Astrocyte (in vitro differentiated cells and primary cell): ENCODE measurements around the gene TRAPPC10. TPM values are rescaled to one million over a fixed set of nuclear protein-coding genes. Genes with fewer than 3 reads are reported as not detected.

Experiments used
- DNase-seq: peaks from one replicate; pipeline ENCODE4 v3.0.0-alpha.2; 2010; ENCODE audit warnings: low read depth
- FAIRE-seq: peaks from 2 replicates; lab custom pipeline; 2011; peaks lifted over from hg19 to GRCh38; lab: Jason Lieb, UNC
- H2AFZ ChIP-seq: 2 replicates; pipeline ENCODE4 v1.6.0; 2012; ENCODE audit warnings: low read depth, low read length, inconsistent platforms
- H3K27ac ChIP-seq: 2 replicates; pipeline ENCODE4 v1.5.1; 2011; ENCODE audit warnings: low read depth, low read length, inconsistent platforms
- H3K27me3 ChIP-seq: 2 replicates; pipeline ENCODE4 v1.6.0; 2011; ENCODE audit warnings: low read length, inconsistent platforms; ENCODE audit not compliant: insufficient read depth
- H3K36me3 ChIP-seq: 2 replicates; pipeline ENCODE4 v1.5.1; 2011; ENCODE audit warnings: low read length, inconsistent platforms; ENCODE audit not compliant: insufficient read depth
- H3K4me1 ChIP-seq: 2 replicates; pipeline ENCODE4 v1.5.1; 2011; ENCODE audit warnings: low read length, inconsistent platforms; ENCODE audit not compliant: insufficient read depth
- H3K4me2 ChIP-seq: 2 replicates; pipeline ENCODE4 v1.6.0; 2012; ENCODE audit warnings: low read length, inconsistent platforms
- H3K4me3 ChIP-seq: 2 replicates; pipeline ENCODE4 v1.5.1; 2011; ENCODE audit warnings: low read depth, mild to moderate bottlenecking, low read length, inconsistent platforms; ENCODE audit not compliant: insufficient read depth
- H3K79me2 ChIP-seq: 2 replicates; pipeline ENCODE4 v1.6.0; 2012; ENCODE audit warnings: mild to moderate bottlenecking, low read length, inconsistent platforms; ENCODE audit not compliant: insufficient read depth
- H3K9ac ChIP-seq: 2 replicates; pipeline ENCODE4 v1.6.0; 2012; ENCODE audit warnings: mild to moderate bottlenecking, low read length, inconsistent platforms
- H3K9me3 ChIP-seq: 2 replicates; pipeline ENCODE4 v1.5.1; 2012; ENCODE audit warnings: low read depth, mild to moderate bottlenecking, low read length, inconsistent platforms; ENCODE audit not compliant: insufficient read depth
- H4K20me1 ChIP-seq: 2 replicates; pipeline ENCODE4 v1.6.0; 2012; ENCODE audit warnings: low read length, inconsistent platforms; ENCODE audit not compliant: insufficient read depth
- H3K27ac Mint-ChIP-seq: one replicate; pipeline ENCODE4 v1.8.0; 2021; ENCODE audit warnings: mild to moderate bottlenecking, mixed read lengths; ENCODE audit not compliant: unreplicated experiment
- H3K27me3 Mint-ChIP-seq: one replicate; pipeline ENCODE4 v1.8.0; 2021; ENCODE audit warnings: low read depth, mixed read lengths; ENCODE audit not compliant: unreplicated experiment
- H3K36me3 Mint-ChIP-seq: one replicate; pipeline ENCODE4 v1.8.0; 2021; ENCODE audit warnings: low read depth, mixed read lengths; ENCODE audit not compliant: unreplicated experiment
- H3K4me1 Mint-ChIP-seq: one replicate; pipeline ENCODE4 v1.8.0; 2021; ENCODE audit warnings: low read depth, mixed read lengths; ENCODE audit not compliant: unreplicated experiment
- H3K4me3 Mint-ChIP-seq: one replicate; pipeline ENCODE4 v1.8.0; 2021; ENCODE audit warnings: mild to moderate bottlenecking, moderate library complexity, mixed read lengths; ENCODE audit not compliant: unreplicated experiment
- H3K9me3 Mint-ChIP-seq: one replicate; pipeline ENCODE4 v1.8.0; 2021; ENCODE audit warnings: mild to moderate bottlenecking, mixed read lengths; ENCODE audit not compliant: unreplicated experiment
- EZH2 ChIP-seq: IDR thresholded peaks from 2 replicates; pipeline ENCODE4 v1.6.1; 2012; ENCODE audit warnings: mild to moderate bottlenecking, low read length, inconsistent platforms; ENCODE audit not compliant: insufficient read depth
- total RNA-seq: library from RNA; stranded (reverse); gene quantifications from 2 replicates; pipeline ENCODE4 v1.2.1, GENCODE V29; 2021
- TF ChIP-seq, protein P1 (sequence below): IDR thresholded peaks from 2 replicates; pipeline ENCODE4 v1.5.1; 2011; ENCODE audit warnings: low read depth, mild to moderate bottlenecking, inconsistent platforms, low read length, moderate library complexity; ENCODE audit not compliant: insufficient read depth

Gene TRAPPC10
- total RNA-seq, 1 donor from 2014 or later = 45.7 TPM

DNA sequence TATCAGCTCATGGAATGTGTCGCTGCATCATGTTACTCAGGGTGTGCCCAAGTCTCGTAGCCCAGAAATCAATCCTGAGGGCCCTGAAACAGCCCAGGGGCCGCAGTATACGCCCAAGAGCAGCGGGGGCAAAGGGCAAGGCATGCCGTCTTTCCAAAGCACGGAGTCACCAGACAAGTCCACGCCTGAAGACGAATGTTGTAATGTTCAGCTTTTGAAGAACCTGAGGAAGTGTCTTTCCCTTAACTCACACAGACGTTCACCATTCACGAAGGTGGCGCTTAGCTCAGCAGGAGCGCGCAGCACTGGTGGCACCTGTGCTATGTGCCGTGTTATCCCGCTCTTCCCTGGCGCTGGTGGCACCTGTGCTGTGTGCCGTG lies 76.3 kb downstream of the TRAPPC10 start:
- Histone ChIP-seq H3K27me3 (no peaks in the 10 kb centered on the region), H4K20me1 (peaks cover 65% of the 10 kb centered on the region), H3K79me2 (peaks cover 4% of the 10 kb centered on the region), H3K36me3 (peaks cover 32% of the 10 kb centered on the region), H3K4me2 (no peak overlapping the region), H2AFZ (no peak overlapping the region), H3K27ac (no peak overlapping the region), H3K4me1 (no peaks in the 10 kb centered on the region), H3K9me3 (no peaks in the 10 kb centered on the region), H3K9ac (no peak overlapping the region), H3K4me3 (no peak overlapping the region)
- H3K27me3 Mint-ChIP-seq = no peaks in the 10 kb centered on the region
- DNase-seq (no peak), FAIRE-seq (no peak)
- peaks cover 13% of the 10 kb centered on the region for H3K36me3 Mint-ChIP-seq
- H3K27ac Mint-ChIP-seq = no peak overlapping the region
- H3K9me3 Mint-ChIP-seq = no peaks in the 10 kb centered on the region
- H3K4me3 Mint-ChIP-seq = no peak overlapping the region
- TF ChIP-seq, protein P1, sequence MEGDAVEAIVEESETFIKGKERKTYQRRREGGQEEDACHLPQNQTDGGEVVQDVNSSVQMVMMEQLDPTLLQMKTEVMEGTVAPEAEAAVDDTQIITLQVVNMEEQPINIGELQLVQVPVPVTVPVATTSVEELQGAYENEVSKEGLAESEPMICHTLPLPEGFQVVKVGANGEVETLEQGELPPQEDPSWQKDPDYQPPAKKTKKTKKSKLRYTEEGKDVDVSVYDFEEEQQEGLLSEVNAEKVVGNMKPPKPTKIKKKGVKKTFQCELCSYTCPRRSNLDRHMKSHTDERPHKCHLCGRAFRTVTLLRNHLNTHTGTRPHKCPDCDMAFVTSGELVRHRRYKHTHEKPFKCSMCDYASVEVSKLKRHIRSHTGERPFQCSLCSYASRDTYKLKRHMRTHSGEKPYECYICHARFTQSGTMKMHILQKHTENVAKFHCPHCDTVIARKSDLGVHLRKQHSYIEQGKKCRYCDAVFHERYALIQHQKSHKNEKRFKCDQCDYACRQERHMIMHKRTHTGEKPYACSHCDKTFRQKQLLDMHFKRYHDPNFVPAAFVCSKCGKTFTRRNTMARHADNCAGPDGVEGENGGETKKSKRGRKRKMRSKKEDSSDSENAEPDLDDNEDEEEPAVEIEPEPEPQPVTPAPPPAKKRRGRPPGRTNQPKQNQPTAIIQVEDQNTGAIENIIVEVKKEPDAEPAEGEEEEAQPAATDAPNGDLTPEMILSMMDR = no peak
- no peak for TF ChIP-seq EZH2
- no peaks in the 10 kb centered on the region for H3K4me1 Mint-ChIP-seq

DNA sequence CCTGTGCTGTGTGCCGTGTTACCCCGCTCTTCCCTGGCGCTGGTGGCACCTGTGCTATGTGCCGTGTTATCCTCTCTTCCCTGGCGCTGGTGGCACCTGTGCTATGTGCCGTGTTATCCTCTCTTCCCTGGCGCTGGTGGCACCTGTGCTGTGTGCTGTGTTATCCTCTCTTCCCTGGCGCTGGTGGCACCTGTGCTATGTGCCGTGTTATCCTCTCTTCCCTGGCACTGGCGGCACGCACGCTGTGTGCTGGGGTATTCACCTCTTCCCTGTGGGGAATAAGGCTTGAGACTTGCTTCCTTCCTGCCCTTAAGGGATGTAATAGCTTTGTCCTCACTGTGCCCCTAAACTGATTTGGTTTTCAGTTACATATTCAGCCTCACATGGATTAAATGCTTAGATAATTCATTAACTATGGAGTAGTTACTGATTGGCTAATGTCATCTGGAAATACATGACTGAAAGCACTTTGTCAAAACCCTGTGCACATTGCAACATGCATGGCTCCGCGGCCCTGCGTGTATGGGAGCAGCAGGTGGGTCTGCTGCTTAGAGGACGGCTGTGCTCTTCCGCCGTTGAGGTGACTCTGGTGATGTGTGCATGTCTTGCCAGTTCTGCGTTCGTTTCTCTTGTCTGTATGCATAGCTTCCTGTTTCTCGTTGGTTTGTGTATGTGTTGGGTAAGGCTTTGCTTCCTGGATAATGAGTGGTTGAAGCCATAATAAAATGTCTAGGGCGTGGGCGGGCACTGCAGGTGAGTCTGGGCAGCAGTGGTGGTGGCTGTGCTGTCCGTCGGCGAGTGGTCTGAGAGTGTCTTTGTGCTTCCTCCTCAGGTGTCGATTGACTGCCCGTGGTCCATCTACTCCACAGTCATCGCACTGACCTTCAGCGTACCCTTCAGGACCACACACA lies 77.1 kb downstream of the TRAPPC10 start:
- Histone ChIP-seq H3K4me1 (no peaks in the 10 kb centered on the region), H3K4me3 (no peak overlapping the region), H2AFZ (no peak overlapping the region), H3K4me2 (no peak overlapping the region), H3K36me3 (peaks cover 34% of the 10 kb centered on the region), H3K27ac (no peak overlapping the region), H3K27me3 (no peaks in the 10 kb centered on the region), H3K9ac (no peak overlapping the region), H3K79me2 (no peaks in the 10 kb centered on the region), H4K20me1 (peaks cover 60% of the 10 kb centered on the region), H3K9me3 (no peaks in the 10 kb centered on the region)
- no peak for FAIRE-seq
- Mint-ChIP-seq H3K27ac (no peak overlapping the region), H3K4me3 (no peak overlapping the region), H3K27me3 (no peaks in the 10 kb centered on the region), H3K4me1 (no peaks in the 10 kb centered on the region), H3K36me3 (peaks cover 16% of the 10 kb centered on the region), H3K9me3 (no peaks in the 10 kb centered on the region)
- no peak for DNase-seq
- TF ChIP-seq EZH2 = no peak
- TF ChIP-seq, protein P1 = no peak

DNA sequence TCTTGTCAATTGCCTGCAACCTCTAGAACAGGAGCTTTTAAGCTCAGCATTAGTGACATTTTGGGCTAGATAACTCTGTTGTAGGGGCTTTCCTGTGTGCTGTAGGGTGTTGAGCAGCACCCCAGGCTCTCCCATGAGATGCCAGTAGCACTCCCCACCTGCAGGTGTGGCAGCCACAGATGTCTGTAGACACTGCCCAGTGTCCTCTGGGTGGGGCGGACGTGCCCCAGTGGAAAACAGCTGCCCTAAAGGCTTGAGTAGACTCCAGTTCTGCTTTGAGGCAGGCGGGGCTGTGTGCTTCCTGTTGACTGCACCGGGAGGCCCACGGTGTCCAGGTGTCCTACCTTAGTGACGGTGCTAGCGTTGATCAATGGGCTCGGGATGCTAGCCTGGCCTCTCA lies 78.2 kb downstream of the TRAPPC10 start:
- no peak overlapping the region for H3K9ac ChIP-seq
- peaks cover 53% of the 10 kb centered on the region for H4K20me1 ChIP-seq
- H3K36me3 ChIP-seq = peaks cover 38% of the 10 kb centered on the region
- peaks cover under 1% of the 10 kb centered on the region for H3K4me1 ChIP-seq
- Mint-ChIP-seq H3K4me1 (no peaks in the 10 kb centered on the region), H3K4me3 (no peak overlapping the region), H3K36me3 (peaks cover 20% of the 10 kb centered on the region), H3K27me3 (no peaks in the 10 kb centered on the region), H3K27ac (no peak overlapping the region), H3K9me3 (no peaks in the 10 kb centered on the region)
- H3K27me3 ChIP-seq = no peaks in the 10 kb centered on the region
- H2AFZ ChIP-seq = no peak overlapping the region
- no peaks in the 10 kb centered on the region for H3K9me3 ChIP-seq
- no peaks in the 10 kb centered on the region for H3K79me2 ChIP-seq
- no peak for DNase-seq
- no peak overlapping the region for H3K4me2 ChIP-seq
- FAIRE-seq = no peak
- H3K27ac ChIP-seq = no peak overlapping the region
- no peak overlapping the region for H3K4me3 ChIP-seq
- TF ChIP-seq EZH2 = no peak
- TF ChIP-seq, protein P1 = no peak
